ENCODE measurements around the gene SOST. TPM values are rescaled to one million over a fixed set of nuclear protein-coding genes. Genes with fewer than 3 reads are reported as not detected.

Gene SOST
- total RNA-seq, 1 experiment from 2014 or later, result 0.07 TPM

DNA sequence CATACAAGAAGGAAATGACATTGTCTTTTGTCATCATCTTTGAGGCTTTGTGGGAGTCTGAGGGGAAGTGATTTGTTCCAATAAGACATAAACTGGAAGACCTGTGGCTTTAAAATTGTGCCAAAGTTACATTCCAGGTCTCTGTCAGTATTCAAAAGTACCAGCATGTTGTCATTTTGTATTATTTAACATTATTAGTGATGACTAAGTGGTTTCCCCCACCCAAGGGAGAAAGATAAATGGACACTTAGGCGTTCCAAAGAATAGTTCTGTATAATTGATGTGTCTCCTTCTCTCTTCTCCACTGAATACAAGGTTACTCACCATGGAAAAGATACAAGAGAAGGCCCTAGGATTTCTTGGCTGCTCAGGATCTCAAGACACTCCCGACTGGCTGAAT is 25.5 kb upstream of the SOST start (continued):
- TF ChIP-seq KAT7 (CRISPR knock-in tag; IDR thresholded peaks at IDR 0.05; ENCODE audit: borderline replicate concordance), result no peak
- TF ChIP-seq, protein P1, sequence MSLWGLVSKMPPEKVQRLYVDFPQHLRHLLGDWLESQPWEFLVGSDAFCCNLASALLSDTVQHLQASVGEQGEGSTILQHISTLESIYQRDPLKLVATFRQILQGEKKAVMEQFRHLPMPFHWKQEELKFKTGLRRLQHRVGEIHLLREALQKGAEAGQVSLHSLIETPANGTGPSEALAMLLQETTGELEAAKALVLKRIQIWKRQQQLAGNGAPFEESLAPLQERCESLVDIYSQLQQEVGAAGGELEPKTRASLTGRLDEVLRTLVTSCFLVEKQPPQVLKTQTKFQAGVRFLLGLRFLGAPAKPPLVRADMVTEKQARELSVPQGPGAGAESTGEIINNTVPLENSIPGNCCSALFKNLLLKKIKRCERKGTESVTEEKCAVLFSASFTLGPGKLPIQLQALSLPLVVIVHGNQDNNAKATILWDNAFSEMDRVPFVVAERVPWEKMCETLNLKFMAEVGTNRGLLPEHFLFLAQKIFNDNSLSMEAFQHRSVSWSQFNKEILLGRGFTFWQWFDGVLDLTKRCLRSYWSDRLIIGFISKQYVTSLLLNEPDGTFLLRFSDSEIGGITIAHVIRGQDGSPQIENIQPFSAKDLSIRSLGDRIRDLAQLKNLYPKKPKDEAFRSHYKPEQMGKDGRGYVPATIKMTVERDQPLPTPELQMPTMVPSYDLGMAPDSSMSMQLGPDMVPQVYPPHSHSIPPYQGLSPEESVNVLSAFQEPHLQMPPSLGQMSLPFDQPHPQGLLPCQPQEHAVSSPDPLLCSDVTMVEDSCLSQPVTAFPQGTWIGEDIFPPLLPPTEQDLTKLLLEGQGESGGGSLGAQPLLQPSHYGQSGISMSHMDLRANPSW (CRISPR knock-in tag; conservative IDR thresholded peaks at IDR 0.05; ENCODE audit: low read depth), result no peak

DNA sequence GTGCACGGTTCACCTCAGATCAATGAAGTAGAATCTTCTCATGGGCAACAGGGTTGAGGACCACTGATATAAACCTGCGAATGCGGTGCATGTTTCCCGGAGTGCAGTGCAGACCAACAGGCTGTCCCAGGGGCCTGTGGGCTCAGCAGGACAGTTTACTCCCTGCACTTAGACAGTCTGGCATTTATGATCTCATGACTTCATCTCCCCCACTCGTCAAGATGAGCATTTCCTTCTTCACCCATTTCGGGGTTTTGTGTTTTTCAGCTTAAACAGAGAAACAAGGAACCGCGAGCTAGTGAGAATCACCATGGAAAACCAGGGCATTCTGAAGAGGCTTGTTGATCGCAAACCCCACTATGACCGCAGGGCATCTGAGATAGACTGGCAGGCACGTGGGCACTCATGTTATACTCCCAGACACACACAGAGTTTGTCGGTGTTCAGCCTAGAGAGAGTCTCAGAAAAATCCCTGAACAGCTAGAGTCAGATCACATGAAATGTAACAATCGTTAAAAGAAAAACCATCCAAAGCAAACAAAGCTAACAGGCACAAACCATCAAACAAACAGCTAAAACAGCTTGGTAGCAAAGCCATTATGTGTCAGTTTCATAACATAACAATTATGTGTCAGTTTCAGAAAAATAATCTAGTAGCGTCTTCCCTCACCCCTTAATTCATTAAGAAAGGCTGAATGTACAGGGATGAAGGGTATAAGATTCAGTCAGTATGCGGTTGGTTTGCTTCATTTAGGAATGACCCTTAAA is 24.5 kb upstream of the SOST start:
- CTCF ChIA-PET, result no interaction called here

DNA sequence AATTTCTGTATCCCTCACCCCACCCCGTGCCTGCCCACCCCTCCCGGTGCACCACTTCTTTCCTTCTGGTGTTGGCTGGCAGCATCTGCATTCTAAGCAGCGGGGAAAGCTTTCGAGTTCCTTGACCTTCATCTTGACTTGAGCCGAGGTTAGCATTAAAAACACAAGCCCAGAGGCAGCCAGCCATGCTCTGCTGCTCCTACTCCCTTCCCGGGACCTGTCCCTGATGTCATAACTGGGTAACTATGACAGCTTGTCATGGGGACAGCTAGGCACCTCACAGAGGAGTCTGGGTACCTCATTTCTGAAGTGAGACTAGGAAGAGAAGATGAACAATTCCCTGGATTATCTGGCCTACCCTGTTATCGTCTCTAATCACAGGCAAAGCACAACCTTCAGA is 21.5 kb upstream of the SOST start, which contains the start of gene CFAP97D1:
Gene CFAP97D1 (plus strand): TSS at position 301 of the 400 bp plus-strand sequence. CDS start 28 bp downstream, at position 329.
- Mint-ChIP-seq H3K36me3 (peaks cover under 1% of the 10 kb centered on the region; the same call in 1 of the 2 replicates), H3K27me3 (ENCODE audit: low read depth) (peaks cover 24% of the 10 kb centered on the region), H3K9me3 (no peaks in the 10 kb centered on the region), H3K4me1 (peaks cover 19% of the 10 kb centered on the region), H3K27ac (no peak within 1 kb of the TSS; the same call in 1 of the 2 replicates), H3K4me3 (peak within 1 kb of the TSS; percentile 81)
- ChIA-PET CTCF (interaction anchor here (0.7 to 1.0 kb wide), 2 partner anchors 20 to 66 kb away, joined by 3 to 9 read pairs; no protein-coding TSS in a partner anchor), POLR2A (no interaction called here)
- ATAC-seq (no peak), DNase-seq (ENCODE audit: low spot score) (no peak)
- TF ChIP-seq, protein P2, sequence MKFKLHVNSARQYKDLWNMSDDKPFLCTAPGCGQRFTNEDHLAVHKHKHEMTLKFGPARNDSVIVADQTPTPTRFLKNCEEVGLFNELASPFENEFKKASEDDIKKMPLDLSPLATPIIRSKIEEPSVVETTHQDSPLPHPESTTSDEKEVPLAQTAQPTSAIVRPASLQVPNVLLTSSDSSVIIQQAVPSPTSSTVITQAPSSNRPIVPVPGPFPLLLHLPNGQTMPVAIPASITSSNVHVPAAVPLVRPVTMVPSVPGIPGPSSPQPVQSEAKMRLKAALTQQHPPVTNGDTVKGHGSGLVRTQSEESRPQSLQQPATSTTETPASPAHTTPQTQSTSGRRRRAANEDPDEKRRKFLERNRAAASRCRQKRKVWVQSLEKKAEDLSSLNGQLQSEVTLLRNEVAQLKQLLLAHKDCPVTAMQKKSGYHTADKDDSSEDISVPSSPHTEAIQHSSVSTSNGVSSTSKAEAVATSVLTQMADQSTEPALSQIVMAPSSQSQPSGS (CRISPR knock-in tag; IDR thresholded peaks at IDR 0.05; ENCODE audit: borderline replicate concordance, low read depth), result no peak
- no peak for TF ChIP-seq ZNF219 (CRISPR knock-in tag; IDR thresholded peaks at IDR 0.05; ENCODE audit: borderline replicate concordance)
- TF ChIP-seq ZNF423 (CRISPR knock-in tag; IDR thresholded peaks at IDR 0.05), result no peak
- TF ChIP-seq, protein P3, sequence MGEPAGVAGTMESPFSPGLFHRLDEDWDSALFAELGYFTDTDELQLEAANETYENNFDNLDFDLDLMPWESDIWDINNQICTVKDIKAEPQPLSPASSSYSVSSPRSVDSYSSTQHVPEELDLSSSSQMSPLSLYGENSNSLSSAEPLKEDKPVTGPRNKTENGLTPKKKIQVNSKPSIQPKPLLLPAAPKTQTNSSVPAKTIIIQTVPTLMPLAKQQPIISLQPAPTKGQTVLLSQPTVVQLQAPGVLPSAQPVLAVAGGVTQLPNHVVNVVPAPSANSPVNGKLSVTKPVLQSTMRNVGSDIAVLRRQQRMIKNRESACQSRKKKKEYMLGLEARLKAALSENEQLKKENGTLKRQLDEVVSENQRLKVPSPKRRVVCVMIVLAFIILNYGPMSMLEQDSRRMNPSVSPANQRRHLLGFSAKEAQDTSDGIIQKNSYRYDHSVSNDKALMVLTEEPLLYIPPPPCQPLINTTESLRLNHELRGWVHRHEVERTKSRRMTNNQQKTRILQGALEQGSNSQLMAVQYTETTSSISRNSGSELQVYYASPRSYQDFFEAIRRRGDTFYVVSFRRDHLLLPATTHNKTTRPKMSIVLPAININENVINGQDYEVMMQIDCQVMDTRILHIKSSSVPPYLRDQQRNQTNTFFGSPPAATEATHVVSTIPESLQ (CRISPR knock-in tag; IDR thresholded peaks at IDR 0.05), result no peak
- TF ChIP-seq CBFB (CRISPR knock-in tag; IDR thresholded peaks at IDR 0.05; ENCODE audit: low read depth), result no peak
- TF ChIP-seq ZNF671 (CRISPR knock-in tag; IDR thresholded peaks at IDR 0.05), result no peak
- TF ChIP-seq ETV6 (CRISPR knock-in tag; IDR thresholded peaks at IDR 0.05), result no peak
- TF ChIP-seq, protein P4, sequence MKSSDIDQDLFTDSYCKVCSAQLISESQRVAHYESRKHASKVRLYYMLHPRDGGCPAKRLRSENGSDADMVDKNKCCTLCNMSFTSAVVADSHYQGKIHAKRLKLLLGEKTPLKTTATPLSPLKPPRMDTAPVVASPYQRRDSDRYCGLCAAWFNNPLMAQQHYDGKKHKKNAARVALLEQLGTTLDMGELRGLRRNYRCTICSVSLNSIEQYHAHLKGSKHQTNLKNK (CRISPR knock-in tag; IDR thresholded peaks at IDR 0.05), result no peak
- TF ChIP-seq ZNF121 (CRISPR knock-in tag; IDR thresholded peaks at IDR 0.05), result no peak
- TF ChIP-seq, protein P5, sequence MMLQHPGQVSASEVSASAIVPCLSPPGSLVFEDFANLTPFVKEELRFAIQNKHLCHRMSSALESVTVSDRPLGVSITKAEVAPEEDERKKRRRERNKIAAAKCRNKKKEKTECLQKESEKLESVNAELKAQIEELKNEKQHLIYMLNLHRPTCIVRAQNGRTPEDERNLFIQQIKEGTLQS (CRISPR knock-in tag; conservative IDR thresholded peaks at IDR 0.05), result no peak
- TF ChIP-seq, protein P6, sequence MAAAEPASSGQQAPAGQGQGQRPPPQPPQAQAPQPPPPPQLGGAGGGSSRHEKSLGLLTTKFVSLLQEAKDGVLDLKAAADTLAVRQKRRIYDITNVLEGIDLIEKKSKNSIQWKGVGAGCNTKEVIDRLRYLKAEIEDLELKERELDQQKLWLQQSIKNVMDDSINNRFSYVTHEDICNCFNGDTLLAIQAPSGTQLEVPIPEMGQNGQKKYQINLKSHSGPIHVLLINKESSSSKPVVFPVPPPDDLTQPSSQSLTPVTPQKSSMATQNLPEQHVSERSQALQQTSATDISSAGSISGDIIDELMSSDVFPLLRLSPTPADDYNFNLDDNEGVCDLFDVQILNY (CRISPR knock-in tag; IDR thresholded peaks at IDR 0.05), result no peak
- no peak for TF ChIP-seq SP1 (CRISPR knock-in tag; conservative IDR thresholded peaks at IDR 0.05)
- TF ChIP-seq, protein P7, sequence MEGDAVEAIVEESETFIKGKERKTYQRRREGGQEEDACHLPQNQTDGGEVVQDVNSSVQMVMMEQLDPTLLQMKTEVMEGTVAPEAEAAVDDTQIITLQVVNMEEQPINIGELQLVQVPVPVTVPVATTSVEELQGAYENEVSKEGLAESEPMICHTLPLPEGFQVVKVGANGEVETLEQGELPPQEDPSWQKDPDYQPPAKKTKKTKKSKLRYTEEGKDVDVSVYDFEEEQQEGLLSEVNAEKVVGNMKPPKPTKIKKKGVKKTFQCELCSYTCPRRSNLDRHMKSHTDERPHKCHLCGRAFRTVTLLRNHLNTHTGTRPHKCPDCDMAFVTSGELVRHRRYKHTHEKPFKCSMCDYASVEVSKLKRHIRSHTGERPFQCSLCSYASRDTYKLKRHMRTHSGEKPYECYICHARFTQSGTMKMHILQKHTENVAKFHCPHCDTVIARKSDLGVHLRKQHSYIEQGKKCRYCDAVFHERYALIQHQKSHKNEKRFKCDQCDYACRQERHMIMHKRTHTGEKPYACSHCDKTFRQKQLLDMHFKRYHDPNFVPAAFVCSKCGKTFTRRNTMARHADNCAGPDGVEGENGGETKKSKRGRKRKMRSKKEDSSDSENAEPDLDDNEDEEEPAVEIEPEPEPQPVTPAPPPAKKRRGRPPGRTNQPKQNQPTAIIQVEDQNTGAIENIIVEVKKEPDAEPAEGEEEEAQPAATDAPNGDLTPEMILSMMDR (IDR thresholded peaks at IDR 0.05), result no peak
- TF ChIP-seq TEAD1 (CRISPR knock-in tag; IDR thresholded peaks at IDR 0.05), result no peak
- TF ChIP-seq FOXJ3 (CRISPR knock-in tag; IDR thresholded peaks at IDR 0.05; ENCODE audit: borderline replicate concordance), result no peak

More for the DNA sequence above, 24.5 kb upstream of the SOST start:
- Mint-ChIP-seq H3K36me3 (no peaks in the 10 kb centered on the region), H3K4me3 (no peak overlapping the region), H3K27ac (no peak overlapping the region), H3K9me3 (no peaks in the 10 kb centered on the region), H3K27me3 (ENCODE audit: low read depth) (peaks cover 24% of the 10 kb centered on the region), H3K4me1 (peaks cover 15% of the 10 kb centered on the region)
- POLR2A ChIA-PET, result no interaction called here
- no peak for DNase-seq (ENCODE audit: low spot score)
- TF ChIP-seq ZNF138 (CRISPR knock-in tag; conservative IDR thresholded peaks at IDR 0.05) (no peak), ESRRA (CRISPR knock-in tag; IDR thresholded peaks at IDR 0.05; ENCODE audit: borderline replicate concordance) (no peak), JAZF1 (CRISPR knock-in tag; IDR thresholded peaks at IDR 0.05) (no peak), SP1 (CRISPR knock-in tag; conservative IDR thresholded peaks at IDR 0.05) (no peak)
- TF ChIP-seq, protein P4 (CRISPR knock-in tag; IDR thresholded peaks at IDR 0.05), result no peak
- TF ChIP-seq, protein P8, sequence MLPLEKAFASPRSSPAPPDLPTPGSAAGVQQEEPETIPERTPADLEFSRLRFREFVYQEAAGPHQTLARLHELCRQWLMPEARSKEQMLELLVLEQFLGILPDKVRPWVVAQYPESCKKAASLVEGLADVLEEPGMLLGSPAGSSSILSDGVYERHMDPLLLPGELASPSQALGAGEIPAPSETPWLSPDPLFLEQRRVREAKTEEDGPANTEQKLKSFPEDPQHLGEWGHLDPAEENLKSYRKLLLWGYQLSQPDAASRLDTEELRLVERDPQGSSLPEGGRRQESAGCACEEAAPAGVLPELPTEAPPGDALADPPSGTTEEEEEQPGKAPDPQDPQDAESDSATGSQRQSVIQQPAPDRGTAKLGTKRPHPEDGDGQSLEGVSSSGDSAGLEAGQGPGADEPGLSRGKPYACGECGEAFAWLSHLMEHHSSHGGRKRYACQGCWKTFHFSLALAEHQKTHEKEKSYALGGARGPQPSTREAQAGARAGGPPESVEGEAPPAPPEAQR (CRISPR knock-in tag; IDR thresholded peaks at IDR 0.05), result no peak
- ATAC-seq, result no peak

All from WTC11 (cell line).